ENCODE data around the gene BICD2.
A peak's percentile ranks its signal among the peaks of the same experiment; 100 is the strongest.

The BICD2 gene

GRCh38 chr9:92717201-92718085 is 47.2 kb downstream of the BICD2 start:
- no peaks in the 10 kb centered on the region for H3K9me3 ChIP-seq (ENCODE audit: insufficient read depth, low read length, severe bottlenecking)
- no peak overlapping the region for H3K9ac ChIP-seq (ENCODE audit: low read depth, low read length)
- no peaks in the 10 kb centered on the region for H3K4me1 ChIP-seq (ENCODE audit: insufficient read depth, low read length)
- no peak for DNase-seq
- no peaks in the 10 kb centered on the region for H3K27me3 ChIP-seq (ENCODE audit: insufficient read depth, low read length, poor library complexity)
- H3K36me3 ChIP-seq (ENCODE audit: insufficient read depth, low read length) = peaks cover 96% of the 10 kb centered on the region
- no peak overlapping the region for H3K4me2 ChIP-seq (ENCODE audit: insufficient read depth, low read length)
- TF ChIP-seq CTCF (IDR thresholded peaks at IDR 0.05; ENCODE audit: borderline replicate concordance, extremely low read depth, low read length, poor library complexity, severe bottlenecking) = no peak
- H3K79me2 ChIP-seq (ENCODE audit: insufficient read depth, low read length) = no peaks in the 10 kb centered on the region
- H4K20me1 ChIP-seq (ENCODE audit: insufficient read depth, low read length) = peaks cover 16% of the 10 kb centered on the region
- no peak for ATAC-seq (ENCODE audit: insufficient read depth, low read depth)
- H2AFZ ChIP-seq (ENCODE audit: low read depth, low read length) = no peak overlapping the region
- no peak overlapping the region for H3K4me3 ChIP-seq (ENCODE audit: low read depth in 1 of 2, low read length in 2 of 2)
- no peak overlapping the region for H3K27ac ChIP-seq (ENCODE audit: low read length)

GRCh38 chr9:92716557-92716956 is 48.1 kb downstream of the BICD2 start:
- H3K36me3 ChIP-seq (ENCODE audit: insufficient read depth, low read length) = peaks cover 94% of the 10 kb centered on the region
- no peak overlapping the region for H3K27ac ChIP-seq (ENCODE audit: low read length)
- no peaks in the 10 kb centered on the region for H3K4me1 ChIP-seq (ENCODE audit: insufficient read depth, low read length)
- no peaks in the 10 kb centered on the region for H3K27me3 ChIP-seq (ENCODE audit: insufficient read depth, low read length, poor library complexity)
- no peaks in the 10 kb centered on the region for H3K9me3 ChIP-seq (ENCODE audit: insufficient read depth, low read length, severe bottlenecking)
- peaks cover 12% of the 10 kb centered on the region; the same call in 1 of the 2 replicates for H4K20me1 ChIP-seq (ENCODE audit: insufficient read depth, low read length)
- no peak overlapping the region for H3K9ac ChIP-seq (ENCODE audit: low read depth, low read length)
- no peak overlapping the region for H3K4me3 ChIP-seq (ENCODE audit: low read depth in 1 of 2, low read length in 2 of 2)
- H3K79me2 ChIP-seq (ENCODE audit: insufficient read depth, low read length) = no peaks in the 10 kb centered on the region
- TF ChIP-seq EZH2 (IDR thresholded peaks at IDR 0.05; ENCODE audit: borderline replicate concordance, low read depth, low read length, severe bottlenecking) = no peak
- TF ChIP-seq CTCF (IDR thresholded peaks at IDR 0.05; ENCODE audit: borderline replicate concordance, extremely low read depth, low read length, poor library complexity, severe bottlenecking) = peak; percentile 91
- ATAC-seq (ENCODE audit: insufficient read depth, low read depth) = peak; percentile 84
- DNase-seq = peak; percentile 69
- H3K4me2 ChIP-seq (ENCODE audit: insufficient read depth, low read length) = no peak overlapping the region
- no peak overlapping the region for H2AFZ ChIP-seq (ENCODE audit: low read depth, low read length)

GRCh38 chr9:92715488-92716231 is 49.0 kb downstream of the BICD2 start:
- Histone ChIP-seq H3K4me1 (ENCODE audit: insufficient read depth, low read length) (no peaks in the 10 kb centered on the region), H3K27me3 (ENCODE audit: insufficient read depth, low read length, poor library complexity) (no peaks in the 10 kb centered on the region), H3K27ac (ENCODE audit: low read length) (no peak overlapping the region), H3K4me3 (ENCODE audit: low read depth in 1 of 2, low read length in 2 of 2) (no peak overlapping the region), H3K9me3 (ENCODE audit: insufficient read depth, low read length, severe bottlenecking) (no peaks in the 10 kb centered on the region), H3K79me2 (ENCODE audit: insufficient read depth, low read length) (no peaks in the 10 kb centered on the region), H2AFZ (ENCODE audit: low read depth, low read length) (no peak overlapping the region), H3K9ac (ENCODE audit: low read depth, low read length) (no peak overlapping the region), H4K20me1 (ENCODE audit: insufficient read depth, low read length) (peaks cover 16% of the 10 kb centered on the region; the same call in 1 of the 2 replicates), H3K36me3 (ENCODE audit: insufficient read depth, low read length) (peaks cover 95% of the 10 kb centered on the region), H3K4me2 (ENCODE audit: insufficient read depth, low read length) (no peak overlapping the region)
- TF ChIP-seq CTCF (IDR thresholded peaks at IDR 0.05; ENCODE audit: borderline replicate concordance, extremely low read depth, low read length, poor library complexity, severe bottlenecking) (no peak), EZH2 (IDR thresholded peaks at IDR 0.05; ENCODE audit: borderline replicate concordance, low read depth, low read length, severe bottlenecking) (no peak)
- ATAC-seq (ENCODE audit: insufficient read depth, low read depth) = no peak
- DNase-seq = no peak
